Measurements from ENCODE around the gene GPR137. TPM values are rescaled to one million over a fixed set of nuclear protein-coding genes. Genes with fewer than 3 reads are reported as not detected.
A peak's percentile ranks its signal among the peaks of the same experiment; 100 is the strongest.

GPR137 gene, protein sequence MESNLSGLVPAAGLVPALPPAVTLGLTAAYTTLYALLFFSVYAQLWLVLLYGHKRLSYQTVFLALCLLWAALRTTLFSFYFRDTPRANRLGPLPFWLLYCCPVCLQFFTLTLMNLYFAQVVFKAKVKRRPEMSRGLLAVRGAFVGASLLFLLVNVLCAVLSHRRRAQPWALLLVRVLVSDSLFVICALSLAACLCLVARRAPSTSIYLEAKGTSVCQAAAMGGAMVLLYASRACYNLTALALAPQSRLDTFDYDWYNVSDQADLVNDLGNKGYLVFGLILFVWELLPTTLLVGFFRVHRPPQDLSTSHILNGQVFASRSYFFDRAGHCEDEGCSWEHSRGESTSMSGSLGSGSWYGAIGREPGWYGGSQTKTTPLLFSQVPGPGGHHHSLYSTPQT
- total RNA-seq, result 18.5 TPM

DNA sequence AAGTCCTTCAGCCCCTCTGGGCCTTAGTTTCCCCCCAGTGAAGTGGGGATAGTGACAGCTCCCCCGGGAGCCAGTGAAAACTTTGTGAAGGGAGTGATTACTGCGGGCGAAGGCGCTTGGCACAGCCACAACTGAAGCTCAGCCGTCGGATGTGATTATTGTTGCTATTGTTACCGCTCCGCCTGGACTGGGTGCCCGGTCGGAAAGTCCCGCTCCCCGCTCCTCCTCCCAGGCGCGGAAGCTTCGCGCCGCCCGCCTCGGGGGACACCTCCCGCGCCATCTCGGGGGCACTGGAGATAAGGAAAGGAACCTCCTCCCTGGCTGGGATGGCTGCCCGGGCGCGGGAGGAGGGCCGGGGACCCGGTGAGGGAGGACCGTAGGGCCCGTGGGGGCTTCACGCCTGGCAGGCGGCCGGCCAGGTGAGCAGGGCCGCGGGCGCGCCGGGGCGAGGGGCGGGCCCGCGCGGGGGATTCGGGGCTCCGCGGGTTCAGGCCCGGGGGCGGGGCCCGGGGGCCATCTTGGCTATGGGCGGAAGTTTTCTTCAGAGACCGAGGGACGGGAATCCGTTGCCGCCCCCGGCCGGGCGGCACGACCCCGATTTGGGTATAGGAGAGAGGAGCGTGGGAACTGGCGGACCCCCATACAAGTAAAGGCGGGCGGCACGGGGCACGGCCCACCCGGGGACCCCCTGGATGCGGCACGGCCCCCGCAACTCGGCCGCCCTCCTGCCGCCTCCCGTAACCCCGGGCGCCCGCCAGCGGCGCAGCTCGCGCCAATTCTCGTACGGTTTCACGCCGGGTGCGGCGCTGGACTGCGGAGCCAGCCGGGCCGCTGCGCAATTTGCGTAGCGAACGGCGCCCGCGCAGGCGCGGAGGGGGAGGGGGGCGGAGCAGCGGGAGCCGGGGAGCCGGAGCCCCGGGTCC lies at the start of gene GPR137:
TSS of gene GPR137 (plus strand) at position 887 of the 923 bp plus-strand sequence. CDS start 677 bp downstream, outside the sequence.
- ATAC-seq, result peak; percentile 62

DNA sequence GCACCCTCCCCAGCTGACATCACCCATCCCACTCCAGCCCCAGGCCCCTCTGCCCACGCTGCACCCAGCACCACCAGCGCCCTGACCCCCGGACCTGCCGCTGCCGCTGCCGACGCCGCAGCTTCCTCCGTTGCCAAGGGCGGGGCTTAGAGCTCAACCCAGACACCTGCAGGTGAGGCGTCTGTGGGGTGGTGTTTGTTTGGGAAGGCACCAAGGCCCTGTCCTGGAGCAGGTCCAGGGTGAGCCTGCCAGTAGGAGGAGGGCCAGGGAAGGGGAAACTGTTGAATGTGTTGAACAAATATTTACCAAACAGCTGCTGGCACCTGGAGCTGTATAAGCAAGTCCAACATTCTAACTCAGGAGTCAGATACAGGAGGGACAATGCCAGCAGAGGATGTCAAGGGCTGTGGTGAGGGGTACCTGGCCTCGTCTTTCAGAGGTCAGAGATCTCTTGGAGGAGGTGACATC lies 48.1 kb upstream of the GPR137 start:
- ATAC-seq, result peak; percentile 4

DNA sequence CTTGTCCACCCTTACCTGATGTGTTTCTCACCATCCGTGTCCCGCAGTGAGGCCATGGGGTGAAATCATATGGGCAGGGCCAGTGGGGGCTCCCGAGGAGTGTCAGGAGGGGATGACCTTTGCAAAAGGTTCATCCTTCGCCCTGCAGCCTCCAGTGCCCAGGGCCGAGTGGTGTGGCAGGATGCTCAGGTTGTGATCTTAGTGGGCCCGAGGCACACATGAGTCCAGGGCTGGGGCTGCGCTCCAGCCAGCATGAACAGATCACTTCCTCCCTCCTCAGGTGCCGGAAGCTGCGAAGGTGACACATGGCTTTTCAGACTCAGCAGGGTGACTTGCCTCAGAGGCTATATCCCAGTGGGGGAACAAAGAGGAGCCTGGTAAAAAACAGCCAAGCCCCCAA lies 47.6 kb upstream of the GPR137 start:
- ATAC-seq, result no peak

DNA sequence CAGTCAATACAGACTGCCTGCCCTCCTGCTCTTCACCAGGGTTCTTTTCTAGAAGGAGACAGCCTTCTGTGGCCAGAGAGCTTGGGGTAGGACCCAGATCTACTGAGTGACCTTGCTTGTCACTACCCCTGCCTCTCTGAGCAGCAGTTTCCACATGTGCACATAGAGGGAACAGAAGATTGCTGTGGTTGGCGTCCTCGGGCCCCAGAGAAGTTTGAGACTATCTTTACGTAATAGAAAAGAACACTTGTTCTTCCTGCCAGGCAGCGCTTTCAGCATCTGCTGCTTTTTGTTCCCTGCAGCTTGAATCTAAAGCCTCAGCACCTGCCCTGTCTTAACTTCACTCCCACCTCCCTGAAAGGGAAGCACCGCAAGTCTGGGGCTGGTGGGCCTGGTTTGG lies 46.6 kb upstream of the GPR137 start:
- ATAC-seq, result no peak

DNA sequence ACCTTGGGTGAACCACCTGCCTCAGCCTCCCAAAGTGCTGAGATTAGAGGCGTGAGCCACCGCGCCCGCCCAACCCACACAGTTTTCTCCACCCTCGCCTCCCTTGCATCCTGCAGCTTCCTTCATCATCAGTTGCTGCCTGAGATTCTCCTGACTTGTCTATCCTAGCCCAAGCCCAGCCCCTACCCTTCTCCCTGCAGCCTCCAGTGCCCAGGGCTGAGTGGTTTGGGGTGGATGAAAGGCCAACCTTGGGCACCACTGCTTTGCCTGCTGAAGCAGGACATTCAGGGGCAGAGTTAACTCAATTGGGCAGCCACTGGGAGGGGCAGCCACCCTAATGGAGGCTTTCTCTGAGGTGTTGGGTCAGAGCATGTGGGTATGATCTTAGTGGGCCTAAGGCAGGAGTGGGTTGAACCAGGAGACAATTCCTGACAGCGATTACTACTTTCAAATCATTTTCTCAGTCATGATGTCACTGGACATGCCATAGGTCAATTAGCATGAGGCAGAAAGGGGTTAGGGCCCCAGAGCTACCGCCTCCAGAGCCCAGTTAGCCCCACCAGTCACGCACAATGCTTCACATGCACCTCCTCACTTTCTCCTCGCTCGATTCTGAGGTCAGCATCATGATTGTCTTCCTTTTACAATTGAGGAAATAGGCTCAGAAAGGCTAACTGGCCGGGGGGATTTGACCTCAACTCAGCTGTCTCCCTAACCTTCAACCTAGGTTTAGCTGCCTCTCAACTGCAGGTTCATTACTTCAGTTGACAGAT lies 45.8 kb upstream of the GPR137 start:
- ATAC-seq, result no peak

DNA sequence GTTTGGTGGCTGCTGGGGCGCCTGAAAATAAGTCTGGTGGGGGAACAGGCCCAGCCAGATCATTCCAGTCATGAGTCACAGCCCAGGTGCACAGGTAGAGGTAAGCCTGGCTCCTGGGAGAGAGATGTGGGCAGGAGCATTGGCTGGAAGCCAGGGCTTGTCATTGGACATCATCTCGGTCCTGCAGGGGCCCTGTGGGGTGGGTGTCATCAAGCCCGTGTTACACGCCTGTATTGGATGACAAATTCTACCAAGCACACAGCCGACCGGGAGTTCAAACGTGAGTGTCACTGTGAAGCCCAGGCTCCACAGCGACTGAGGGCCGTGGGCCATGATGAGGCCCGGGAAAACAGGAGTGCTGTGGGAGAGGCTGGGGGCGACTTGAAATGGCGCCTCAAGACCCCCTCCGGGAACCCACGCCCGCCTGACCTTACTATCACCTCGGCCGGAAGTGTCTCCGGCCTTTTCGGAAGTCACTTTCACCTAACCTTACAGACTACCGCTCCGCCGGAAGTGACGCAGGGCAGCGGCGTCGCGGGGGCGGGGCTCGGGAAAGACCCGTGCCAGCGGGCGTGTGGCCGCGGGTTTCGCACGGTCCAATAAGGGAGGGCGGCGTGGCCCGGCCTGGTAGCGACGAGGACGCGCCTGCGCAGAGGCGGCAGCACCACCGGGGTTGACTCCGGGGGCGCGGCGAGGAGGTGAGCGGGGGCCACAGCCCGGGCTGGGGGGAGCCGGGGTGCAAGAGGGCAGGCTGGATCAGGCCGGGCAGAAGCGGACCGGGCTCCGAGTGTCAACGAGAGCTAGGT lies 45.0 kb upstream of the GPR137 start, which contains the start of gene FKBP2:
TSS of gene FKBP2 (plus strand) at position 661 of the 806 bp plus-strand sequence. CDS start 1,293 bp downstream, outside the sequence.
- peak; percentile 68 for ATAC-seq

DNA sequence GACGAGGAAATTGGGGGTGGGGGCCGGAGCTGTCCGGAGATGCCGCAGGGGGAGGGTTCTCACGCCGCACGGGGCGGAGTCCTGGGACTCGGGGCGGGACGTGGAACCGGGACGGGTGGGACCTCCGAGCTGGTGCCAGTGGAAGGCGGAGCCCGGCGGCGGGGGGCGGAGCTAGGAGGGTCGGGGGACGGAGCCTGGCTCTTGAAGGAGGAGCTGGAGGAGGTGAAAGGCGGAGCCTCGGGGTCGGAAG lies 44.5 kb upstream of the GPR137 start:
- peak; percentile 79 for ATAC-seq

DNA sequence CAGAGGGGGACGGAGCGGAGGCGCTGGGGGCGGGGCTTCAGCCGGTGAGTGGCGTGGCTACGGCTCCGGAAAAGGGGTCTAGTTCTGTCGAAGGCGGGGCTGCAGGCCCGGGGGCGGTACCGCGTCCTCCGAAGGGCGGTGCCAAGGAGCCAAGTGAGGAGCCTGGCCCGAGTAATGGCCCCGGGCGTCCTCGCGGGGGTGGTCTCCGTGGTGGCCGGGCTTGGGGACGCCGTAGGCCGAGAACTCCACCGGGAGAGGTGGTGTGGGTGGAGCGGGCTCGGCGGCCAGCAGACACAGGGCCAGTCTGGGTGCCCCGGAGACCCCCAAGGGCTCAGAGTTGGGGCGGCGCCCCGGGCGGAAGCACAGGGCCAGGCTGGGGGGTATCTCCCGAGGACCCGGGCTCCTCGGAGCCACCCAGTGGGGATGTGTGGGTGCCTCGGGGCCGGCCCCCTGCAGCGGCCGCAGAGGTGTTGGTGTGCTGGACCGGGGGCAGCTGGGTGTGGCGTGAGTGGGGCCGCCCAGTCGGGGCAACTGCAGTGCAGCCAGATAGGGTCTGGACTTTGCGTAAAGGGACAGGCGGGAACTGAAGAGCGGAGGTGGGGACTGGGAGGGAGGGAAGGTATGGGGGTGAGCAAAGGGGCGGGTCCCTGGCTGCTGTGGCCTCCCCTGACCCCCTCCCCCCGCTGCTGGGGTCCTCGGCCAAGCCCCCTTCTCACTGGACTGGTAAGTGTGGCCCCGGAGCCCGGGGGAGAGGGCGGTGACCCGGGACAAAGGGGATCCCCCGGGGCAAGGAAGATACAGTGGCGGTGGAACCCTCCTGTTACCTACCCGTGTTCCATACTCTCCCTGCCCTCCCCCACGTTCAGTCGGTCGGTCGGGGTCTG lies 43.9 kb upstream of the GPR137 start:
- peak; percentile 1 for ATAC-seq

DNA sequence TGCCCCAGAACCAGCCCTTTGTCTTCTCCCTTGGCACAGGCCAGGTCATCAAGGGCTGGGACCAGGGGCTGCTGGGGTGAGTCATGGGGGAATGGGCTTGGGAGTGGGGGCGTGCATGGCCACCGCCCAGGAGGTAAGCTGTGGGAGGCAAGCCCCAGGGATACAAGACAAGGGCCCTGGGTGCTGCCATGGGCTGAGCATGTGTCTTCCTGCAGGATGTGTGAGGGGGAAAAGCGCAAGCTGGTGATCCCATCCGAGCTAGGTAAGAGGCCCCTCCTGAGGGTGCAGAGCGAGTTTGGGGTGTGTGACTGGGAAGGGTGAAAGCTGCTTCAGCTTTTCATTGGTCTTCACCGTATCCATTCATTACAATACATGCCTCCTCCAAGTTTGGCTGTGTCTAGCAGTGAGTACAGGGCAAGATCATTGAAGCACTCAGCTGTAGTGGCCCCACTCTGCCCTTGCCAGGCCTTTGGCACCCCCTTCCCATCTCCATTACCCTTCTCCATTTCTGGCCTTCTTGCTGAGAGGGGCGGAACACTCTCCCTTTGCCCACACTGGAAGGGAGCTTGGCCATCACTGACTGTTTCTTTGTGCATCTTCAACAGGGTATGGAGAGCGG lies 42.3 kb upstream of the GPR137 start:
- ATAC-seq, result no peak

DNA sequence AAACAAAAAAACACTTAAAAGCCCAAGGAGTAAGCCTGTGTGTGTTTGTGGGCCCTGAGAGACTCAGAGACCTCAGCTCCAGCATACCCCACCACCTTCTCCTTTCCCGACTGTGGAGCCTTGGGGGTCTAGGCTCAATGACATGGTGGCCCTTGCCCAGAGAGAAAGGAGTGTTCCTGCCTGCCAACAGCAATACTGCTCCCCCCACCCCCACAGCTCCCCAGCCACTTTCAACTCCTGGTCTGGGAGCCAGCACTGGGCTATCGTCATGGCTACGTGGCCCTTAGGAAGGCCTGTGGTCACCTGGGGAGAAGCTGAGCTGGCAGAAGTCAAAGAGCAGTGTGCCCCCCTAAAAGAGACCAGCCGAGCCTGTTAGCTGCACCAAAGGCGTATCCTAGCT lies 41.5 kb upstream of the GPR137 start:
- no peak for ATAC-seq

DNA sequence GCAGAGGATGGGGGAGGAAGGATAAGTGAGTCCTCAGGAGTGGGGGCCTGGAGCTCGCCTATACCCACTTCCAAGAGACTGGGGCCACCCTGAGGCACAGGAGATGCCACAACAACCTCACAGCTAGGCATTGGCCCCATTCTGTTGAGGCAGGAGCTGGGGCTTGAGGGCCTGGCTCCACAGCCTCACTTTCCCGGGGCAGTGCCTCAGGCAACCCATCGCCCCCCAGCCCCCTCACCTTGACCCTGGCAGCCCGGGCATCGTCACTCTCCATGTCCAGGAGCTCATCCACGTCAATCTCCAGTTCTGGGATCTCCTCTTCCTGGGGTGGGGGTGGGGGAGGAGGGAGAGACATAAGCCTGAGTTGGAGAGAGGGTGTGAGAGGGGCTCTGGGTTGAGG lies 40.7 kb upstream of the GPR137 start:
- no peak for ATAC-seq

DNA sequence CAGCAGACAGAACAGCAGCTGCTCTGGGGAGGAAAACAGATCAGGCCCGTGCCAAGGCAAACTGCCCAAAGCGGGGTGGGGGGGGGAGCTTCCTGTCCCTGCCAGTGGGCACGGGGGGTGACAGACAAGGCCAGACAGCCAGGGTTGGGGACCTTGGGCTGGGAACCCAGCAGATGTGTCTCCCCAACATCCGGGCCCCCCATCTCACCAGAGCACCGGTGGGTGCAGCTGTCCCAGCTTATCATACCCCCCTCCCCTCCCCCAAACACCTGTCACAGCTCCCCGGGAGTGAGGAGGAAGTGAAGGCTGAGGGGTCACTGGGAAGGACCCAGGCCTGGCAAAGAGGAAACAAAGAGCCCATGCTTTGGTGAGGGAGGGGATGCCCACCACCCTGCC lies 40.2 kb upstream of the GPR137 start:
- ATAC-seq, result no peak

DNA sequence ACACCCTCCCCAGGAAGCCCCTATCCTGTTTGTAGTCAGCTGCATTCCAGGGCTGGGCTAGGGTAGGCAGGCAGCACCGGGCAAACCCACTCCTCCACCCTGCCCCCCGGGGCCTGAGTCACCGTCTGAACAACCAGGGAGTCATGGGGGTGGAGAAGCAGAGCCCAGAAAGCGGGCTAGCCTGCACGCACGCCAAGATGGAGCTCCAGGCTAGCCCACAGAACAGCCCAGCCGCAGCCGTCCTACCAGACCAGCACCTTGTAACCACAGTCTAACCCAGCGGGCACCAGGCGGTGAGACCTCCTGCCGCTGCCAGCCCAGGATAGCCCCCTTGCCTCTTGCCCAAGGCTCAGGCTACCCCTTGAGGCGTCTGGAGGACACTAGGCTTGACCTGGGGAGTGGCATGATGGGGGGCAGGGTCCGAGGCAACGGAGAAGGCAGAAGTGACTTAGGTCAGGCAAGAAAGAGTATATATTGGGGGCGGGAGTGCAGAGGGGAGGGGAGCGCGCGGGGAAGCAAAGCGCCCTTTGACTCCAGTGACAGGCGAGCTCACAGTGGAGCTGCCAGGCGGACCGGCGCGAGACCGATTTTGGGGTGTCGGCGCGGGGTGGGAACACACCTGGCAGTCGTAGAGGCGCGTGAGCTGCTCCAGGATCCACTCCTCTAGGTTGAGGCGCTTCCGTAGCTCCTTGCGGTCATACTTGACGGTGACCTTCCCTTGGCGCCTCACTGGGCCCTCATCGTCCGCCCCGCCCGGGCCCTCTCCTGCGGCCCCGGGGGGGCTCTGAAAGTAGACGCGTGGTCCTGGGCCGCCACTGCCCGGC lies 39.6 kb upstream of the GPR137 start:
- peak; percentile 51 for ATAC-seq

DNA sequence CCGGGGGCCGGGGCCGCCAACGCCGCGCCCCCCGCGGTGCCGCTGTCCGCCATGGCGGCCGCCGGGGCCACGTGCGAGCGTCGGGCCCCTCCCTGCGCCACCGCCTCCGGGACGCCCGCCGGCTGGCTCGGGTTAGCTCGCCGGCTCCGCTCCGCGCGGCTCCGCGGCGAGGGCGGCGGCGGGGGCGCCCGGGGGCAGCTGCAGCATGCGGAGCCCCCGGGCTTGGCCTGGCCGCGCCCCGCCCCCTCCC lies 39.1 kb upstream of the GPR137 start:
- peak; percentile 0 for ATAC-seq

DNA sequence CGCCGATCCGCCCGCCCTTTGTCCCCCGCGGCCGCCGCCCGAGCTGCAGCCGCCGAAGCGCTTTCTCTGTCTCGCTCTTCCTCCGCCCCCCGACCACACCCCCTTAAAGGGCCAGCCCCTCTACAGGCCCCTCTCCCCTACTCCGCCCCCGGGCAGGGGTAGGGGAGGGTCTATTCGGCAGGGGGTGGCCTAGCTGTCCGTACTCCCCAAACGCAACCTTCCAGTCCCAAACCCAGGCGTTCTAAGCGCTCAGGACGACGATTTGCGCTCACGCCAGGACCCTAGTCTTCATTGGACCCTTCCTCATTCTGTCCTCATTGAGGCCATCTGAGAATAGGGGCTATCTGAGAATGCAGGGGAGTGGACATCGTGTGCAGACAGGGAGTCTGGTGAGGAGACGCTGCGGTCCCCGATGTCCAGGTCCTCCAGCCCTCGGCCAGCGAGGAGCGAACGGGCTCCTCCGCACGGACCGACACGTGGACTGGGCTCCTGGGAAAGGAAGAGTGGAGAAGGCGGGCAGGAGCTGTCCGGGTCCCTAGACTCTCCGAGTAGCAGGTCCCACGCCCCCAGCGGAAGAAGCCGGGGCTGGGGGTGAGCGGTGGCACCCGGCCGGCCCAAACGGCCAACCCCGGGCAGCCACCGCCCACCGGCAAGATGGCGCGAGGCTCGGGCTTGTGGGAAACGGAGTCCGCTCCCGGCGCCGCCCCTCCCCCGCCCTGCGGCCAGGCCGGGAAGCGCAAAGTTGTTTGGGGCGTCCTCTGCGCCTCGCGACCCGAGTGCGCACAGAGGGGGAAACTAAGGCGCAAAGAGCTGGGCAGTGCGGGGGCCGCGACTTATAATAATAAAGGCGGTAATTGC lies 38.5 kb upstream of the GPR137 start, which contains the start of gene PPP1R14B:
TSS of gene PPP1R14B (minus strand) at position 73 of the 858 bp plus-strand sequence. CDS start 270 bp downstream, outside the sequence.
- peak; percentile 55 for ATAC-seq

DNA sequence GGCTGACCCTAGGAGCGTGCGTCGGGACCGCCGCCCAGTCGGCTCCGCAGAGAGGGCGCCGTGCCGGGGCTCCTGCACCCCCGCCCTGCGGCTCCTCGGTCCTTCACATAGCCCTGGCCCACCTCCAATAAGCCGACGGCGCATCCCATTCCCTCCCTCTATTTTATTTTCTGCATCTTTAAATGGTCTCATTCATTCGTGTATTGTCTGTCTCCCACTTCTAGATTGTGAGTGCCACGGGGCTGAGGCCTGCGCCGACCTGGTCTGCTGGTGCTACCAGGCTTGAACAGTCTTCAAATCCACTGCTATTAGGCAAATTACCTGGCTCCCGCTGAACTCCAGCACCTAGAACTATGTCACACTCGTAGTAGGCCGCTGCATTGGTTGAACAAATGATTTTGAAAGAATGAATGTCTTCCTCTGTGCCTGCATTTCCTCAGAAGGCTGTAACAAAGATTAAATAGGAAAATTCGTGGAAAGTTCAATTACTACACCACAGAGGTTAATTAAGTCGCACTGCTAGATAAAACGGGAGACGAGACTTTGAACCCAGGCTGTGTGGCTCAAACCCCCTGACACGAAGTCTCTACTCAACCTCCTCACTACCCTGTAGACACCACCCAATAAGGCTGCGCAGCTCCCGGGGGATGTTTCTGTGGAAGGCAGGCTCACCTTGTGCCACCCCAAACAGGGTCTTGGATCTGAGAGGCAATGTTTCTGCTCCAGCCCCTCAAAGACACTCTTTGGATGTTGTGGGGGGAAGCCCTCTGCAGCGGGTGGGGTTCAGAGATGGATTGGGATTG lies 37.7 kb upstream of the GPR137 start:
- ATAC-seq, result no peak

DNA sequence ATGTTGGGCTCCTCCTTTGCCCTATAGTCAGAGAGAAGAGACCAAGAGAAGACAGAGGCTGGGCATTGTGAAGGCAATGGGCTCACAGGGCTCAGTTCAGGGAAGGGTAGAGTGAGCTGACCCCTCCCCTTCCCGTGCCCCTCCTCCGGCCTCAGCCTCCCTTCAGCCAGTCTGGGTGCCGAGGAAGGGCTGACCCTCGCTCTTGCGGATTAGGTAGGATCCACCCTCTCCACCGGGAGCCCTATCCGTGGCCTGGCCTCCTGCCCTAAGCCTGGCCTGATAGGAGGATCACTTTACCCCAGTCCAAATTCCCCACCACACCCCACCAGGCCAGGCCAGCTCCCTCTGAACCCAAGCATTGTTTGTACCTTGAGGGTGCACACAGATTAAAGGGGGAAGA lies 37.1 kb upstream of the GPR137 start:
- no peak for ATAC-seq

DNA sequence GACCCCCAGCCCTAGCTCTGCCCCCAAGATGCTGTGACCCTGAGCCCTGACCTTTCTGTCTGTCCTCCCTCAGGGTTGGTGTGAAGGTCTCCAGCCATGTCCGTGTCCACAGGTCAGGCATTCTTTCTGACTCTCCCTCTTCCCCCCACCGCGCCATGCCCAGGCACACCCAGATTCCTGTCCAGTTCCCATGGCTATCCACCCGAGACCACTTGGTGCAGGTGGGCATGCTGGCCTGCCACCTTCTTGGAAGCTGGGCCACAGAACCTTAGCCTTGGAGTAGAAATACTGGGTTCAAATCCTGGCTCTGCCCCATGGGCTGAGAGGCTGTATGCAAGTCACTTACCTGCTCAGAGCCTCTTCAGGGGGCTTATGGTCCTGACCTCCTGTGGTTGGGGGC lies 36.6 kb upstream of the GPR137 start:
- ATAC-seq, result no peak

Data from esophagus mucosa (tissue), 1 donor.